Measurements from ENCODE around the gene POU4F3.
"Not testable (repeated sequence)": the region's sequence is repeated elsewhere in the genome, so short reads cannot be mapped to it uniquely, and the experiment has no call there.

POU4F3 gene, protein sequence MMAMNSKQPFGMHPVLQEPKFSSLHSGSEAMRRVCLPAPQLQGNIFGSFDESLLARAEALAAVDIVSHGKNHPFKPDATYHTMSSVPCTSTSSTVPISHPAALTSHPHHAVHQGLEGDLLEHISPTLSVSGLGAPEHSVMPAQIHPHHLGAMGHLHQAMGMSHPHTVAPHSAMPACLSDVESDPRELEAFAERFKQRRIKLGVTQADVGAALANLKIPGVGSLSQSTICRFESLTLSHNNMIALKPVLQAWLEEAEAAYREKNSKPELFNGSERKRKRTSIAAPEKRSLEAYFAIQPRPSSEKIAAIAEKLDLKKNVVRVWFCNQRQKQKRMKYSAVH

GRCh38 chr5:146338774-146339714, at the start of gene POU4F3:
POU4F3 (plus strand) TSS chr5:146338839; CDS start chr5:146339113, 274 bp downstream.
- Histone ChIP-seq H3K27me3 (ENCODE audit: insufficient read depth, low read length) (peaks cover 96% of the 10 kb centered on the region), H2AFZ (ENCODE audit: low read depth, low read length) (no peak within 1 kb of the TSS), H3K4me3 (ENCODE audit: low read length) (no peak within 1 kb of the TSS), H3K36me3 (ENCODE audit: insufficient read depth, low read length) (no peaks in the 10 kb centered on the region), H3K4me1 (ENCODE audit: insufficient read depth, low read length) (no peaks in the 10 kb centered on the region), H3K9me3 (ENCODE audit: low read length) (no peaks in the 10 kb centered on the region)

DNA sequence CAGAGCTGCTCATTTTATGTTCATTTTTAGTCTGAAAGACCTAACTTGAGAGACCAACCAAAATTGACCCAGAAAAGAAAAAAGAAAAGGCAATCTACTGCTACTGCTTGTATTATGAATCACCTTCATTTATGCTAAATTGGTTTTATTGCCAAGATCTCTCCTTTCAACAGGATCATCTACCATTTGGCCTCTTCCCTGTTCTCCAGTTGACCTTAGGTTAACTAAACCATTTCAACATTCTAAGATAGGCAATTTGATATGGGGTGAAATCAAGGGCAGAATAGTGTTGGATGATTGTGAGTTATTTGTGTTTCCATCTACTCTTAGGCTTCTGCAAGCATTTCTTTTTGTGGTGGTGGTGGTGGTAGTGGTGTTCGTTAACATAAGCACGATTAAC, 48.3 kb upstream of the POU4F3 start:
- peaks cover 7% of the 10 kb centered on the region for H3K4me1 ChIP-seq (ENCODE audit: insufficient read depth, low read length)
- H3K4me3 ChIP-seq (ENCODE audit: low read length): no peak overlapping the region
- peaks cover 11% of the 10 kb centered on the region for H3K36me3 ChIP-seq (ENCODE audit: insufficient read depth, low read length)
- H3K27me3 ChIP-seq (ENCODE audit: insufficient read depth, low read length): no peaks in the 10 kb centered on the region
- H3K9me3 ChIP-seq (ENCODE audit: low read length): no peaks in the 10 kb centered on the region
- H2AFZ ChIP-seq (ENCODE audit: low read depth, low read length): no peak overlapping the region

DNA sequence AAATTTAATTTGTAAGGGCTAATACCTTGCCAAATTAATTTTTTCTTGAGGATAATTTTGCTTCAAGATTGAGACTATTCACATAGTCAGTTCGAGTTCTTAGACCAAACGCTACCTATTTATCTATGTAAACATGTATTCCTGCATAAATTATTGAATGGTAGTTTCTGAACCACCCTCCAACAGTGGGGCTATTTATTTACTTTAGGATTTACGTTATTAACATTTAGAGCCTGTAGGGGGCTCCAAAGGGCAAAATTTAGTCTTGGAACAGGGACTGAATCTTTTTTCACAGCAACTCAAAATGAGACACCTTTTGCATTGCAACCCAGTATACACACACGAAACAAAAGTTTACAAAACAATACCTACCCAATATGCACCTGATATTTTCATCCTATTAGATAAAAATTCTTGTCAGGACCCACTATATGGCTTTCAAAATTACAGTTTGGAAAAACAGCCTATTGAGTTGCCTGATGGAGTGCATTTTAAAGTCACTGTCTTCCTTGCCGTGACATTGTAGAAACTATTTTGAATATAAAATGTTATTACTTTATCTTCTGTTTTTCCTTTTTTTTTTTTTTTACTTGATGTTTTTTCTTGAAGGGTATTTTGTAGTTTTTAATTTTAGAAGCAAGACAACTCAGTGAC, 47.1 kb upstream of the POU4F3 start:
- H3K9me3 ChIP-seq (ENCODE audit: low read length): no peaks in the 10 kb centered on the region
- H3K36me3 ChIP-seq (ENCODE audit: insufficient read depth, low read length): peaks cover 6% of the 10 kb centered on the region
- no peak overlapping the region for H2AFZ ChIP-seq (ENCODE audit: low read depth, low read length)

DNA sequence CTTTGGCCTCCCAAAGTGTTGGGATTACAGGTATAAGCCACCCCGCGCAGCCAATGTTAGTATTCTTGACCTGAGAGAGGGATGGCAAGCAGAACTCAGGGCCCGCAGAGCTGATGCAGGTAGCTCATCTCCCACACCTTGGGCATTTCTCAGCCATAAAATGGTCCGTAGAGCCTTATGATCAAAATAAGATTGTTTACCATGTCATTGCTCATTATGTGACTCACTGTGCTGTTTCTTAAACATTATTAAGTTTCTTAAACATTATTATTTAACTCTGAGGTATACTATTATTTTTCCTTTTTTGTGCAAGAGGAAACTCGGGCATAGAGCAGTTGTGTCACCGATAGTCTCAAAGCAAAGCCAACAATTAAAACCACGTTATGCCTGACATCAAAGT, 42.4 kb upstream of the POU4F3 start:
- Histone ChIP-seq H3K4me1 (ENCODE audit: insufficient read depth, low read length) (peaks cover 7% of the 10 kb centered on the region), H3K9me3 (ENCODE audit: low read length) (no peaks in the 10 kb centered on the region), H2AFZ (ENCODE audit: low read depth, low read length) (no peak overlapping the region), H3K27me3 (ENCODE audit: insufficient read depth, low read length) (no peaks in the 10 kb centered on the region), H3K36me3 (ENCODE audit: insufficient read depth, low read length) (no peaks in the 10 kb centered on the region), H3K4me3 (ENCODE audit: low read length) (no peak overlapping the region)

More for the DNA sequence above, 47.1 kb upstream of the POU4F3 start:
- Histone ChIP-seq H3K4me3 (ENCODE audit: low read length) (no peak overlapping the region), H3K27me3 (ENCODE audit: insufficient read depth, low read length) (no peaks in the 10 kb centered on the region), H3K4me1 (ENCODE audit: insufficient read depth, low read length) (peaks cover 7% of the 10 kb centered on the region)

GRCh38 chr5:146298920-146299319, 39.7 kb upstream of the POU4F3 start:
- not testable (repeated sequence) for H3K36me3 ChIP-seq (ENCODE audit: insufficient read depth, low read length); H3K9me3 ChIP-seq (ENCODE audit: low read length); H3K4me1 ChIP-seq (ENCODE audit: insufficient read depth, low read length); H2AFZ ChIP-seq (ENCODE audit: low read depth, low read length); H3K27me3 ChIP-seq (ENCODE audit: insufficient read depth, low read length); H3K4me3 ChIP-seq (ENCODE audit: low read length)

GRCh38 chr5:146301626-146302025, 37.0 kb upstream of the POU4F3 start:
- no peaks in the 10 kb centered on the region for H3K4me1 ChIP-seq (ENCODE audit: insufficient read depth, low read length)
- no peak overlapping the region for H3K4me3 ChIP-seq (ENCODE audit: low read length)
- H3K9me3 ChIP-seq (ENCODE audit: low read length): no peaks in the 10 kb centered on the region
- H3K27me3 ChIP-seq (ENCODE audit: insufficient read depth, low read length): no peaks in the 10 kb centered on the region
- no peaks in the 10 kb centered on the region for H3K36me3 ChIP-seq (ENCODE audit: insufficient read depth, low read length)
- H2AFZ ChIP-seq (ENCODE audit: low read depth, low read length): no peak overlapping the region

GRCh38 chr5:146302406-146302805, 36.2 kb upstream of the POU4F3 start:
- no peaks in the 10 kb centered on the region for H3K27me3 ChIP-seq (ENCODE audit: insufficient read depth, low read length)
- H2AFZ ChIP-seq (ENCODE audit: low read depth, low read length): no peak overlapping the region
- no peaks in the 10 kb centered on the region for H3K9me3 ChIP-seq (ENCODE audit: low read length)
- H3K4me1 ChIP-seq (ENCODE audit: insufficient read depth, low read length): no peaks in the 10 kb centered on the region
- H3K36me3 ChIP-seq (ENCODE audit: insufficient read depth, low read length): no peaks in the 10 kb centered on the region
- no peak overlapping the region for H3K4me3 ChIP-seq (ENCODE audit: low read length)

DNA sequence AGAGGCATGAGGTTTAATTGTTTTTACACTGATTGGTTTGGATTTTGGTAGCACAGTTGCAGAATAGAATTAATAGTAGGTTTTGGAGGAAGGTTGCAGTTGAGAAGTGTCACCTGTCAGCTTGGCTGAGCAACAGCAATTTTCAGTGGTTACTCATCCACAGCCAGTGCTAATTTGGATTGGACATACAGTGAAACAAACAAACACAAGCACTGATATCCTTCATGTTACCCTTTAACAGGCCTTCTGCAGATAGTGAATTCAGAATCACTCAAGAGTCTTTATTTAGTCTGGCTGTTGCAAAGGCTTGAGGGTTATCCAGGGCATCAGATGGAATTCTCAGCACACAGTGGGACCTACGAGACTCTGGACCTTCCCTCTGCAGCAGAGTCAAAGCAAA, 31.8 kb upstream of the POU4F3 start:
- Histone ChIP-seq H3K9me3 (ENCODE audit: low read length) (no peaks in the 10 kb centered on the region), H3K4me1 (ENCODE audit: insufficient read depth, low read length) (peaks cover 5% of the 10 kb centered on the region), H3K4me3 (ENCODE audit: low read length) (no peak overlapping the region), H3K27me3 (ENCODE audit: insufficient read depth, low read length) (peaks cover 2% of the 10 kb centered on the region), H2AFZ (ENCODE audit: low read depth, low read length) (no peak overlapping the region), H3K36me3 (ENCODE audit: insufficient read depth, low read length) (no peaks in the 10 kb centered on the region)

- H3K9me3 ChIP-seq (ENCODE audit: low read length): no peaks in the 10 kb centered on the region
- no peak overlapping the region for H2AFZ ChIP-seq (ENCODE audit: low read depth, low read length)
- H3K4me3 ChIP-seq (ENCODE audit: low read length): no peak overlapping the region
- no peaks in the 10 kb centered on the region for H3K36me3 ChIP-seq (ENCODE audit: insufficient read depth, low read length)
- H3K4me1 ChIP-seq (ENCODE audit: insufficient read depth, low read length): peaks cover 5% of the 10 kb centered on the region
- peaks cover 2% of the 10 kb centered on the region for H3K27me3 ChIP-seq (ENCODE audit: insufficient read depth, low read length)
Observed at GRCh38 chr5:146307796-146308195, 30.8 kb upstream of the POU4F3 start.

- no peak overlapping the region for H2AFZ ChIP-seq (ENCODE audit: low read depth, low read length)
Observed at GRCh38 chr5:146310540-146310939, 28.1 kb upstream of the POU4F3 start.

GRCh38 chr5:146311278-146311677, 27.4 kb upstream of the POU4F3 start:
- H3K4me3 ChIP-seq (ENCODE audit: low read length): no peak overlapping the region
- peaks cover 5% of the 10 kb centered on the region for H3K27me3 ChIP-seq (ENCODE audit: insufficient read depth, low read length)
- H3K9me3 ChIP-seq (ENCODE audit: low read length): no peaks in the 10 kb centered on the region
- H3K36me3 ChIP-seq (ENCODE audit: insufficient read depth, low read length): no peaks in the 10 kb centered on the region
- H3K4me1 ChIP-seq (ENCODE audit: insufficient read depth, low read length): peaks cover 5% of the 10 kb centered on the region
- H2AFZ ChIP-seq (ENCODE audit: low read depth, low read length): no peak overlapping the region

More at GRCh38 chr5:146310540-146310939, 28.1 kb upstream of the POU4F3 start:
- Histone ChIP-seq H3K4me3 (ENCODE audit: low read length) (no peak overlapping the region), H3K27me3 (ENCODE audit: insufficient read depth, low read length) (peaks cover 4% of the 10 kb centered on the region), H3K4me1 (ENCODE audit: insufficient read depth, low read length) (peaks cover 5% of the 10 kb centered on the region), H3K9me3 (ENCODE audit: low read length) (no peaks in the 10 kb centered on the region), H3K36me3 (ENCODE audit: insufficient read depth, low read length) (no peaks in the 10 kb centered on the region)

DNA sequence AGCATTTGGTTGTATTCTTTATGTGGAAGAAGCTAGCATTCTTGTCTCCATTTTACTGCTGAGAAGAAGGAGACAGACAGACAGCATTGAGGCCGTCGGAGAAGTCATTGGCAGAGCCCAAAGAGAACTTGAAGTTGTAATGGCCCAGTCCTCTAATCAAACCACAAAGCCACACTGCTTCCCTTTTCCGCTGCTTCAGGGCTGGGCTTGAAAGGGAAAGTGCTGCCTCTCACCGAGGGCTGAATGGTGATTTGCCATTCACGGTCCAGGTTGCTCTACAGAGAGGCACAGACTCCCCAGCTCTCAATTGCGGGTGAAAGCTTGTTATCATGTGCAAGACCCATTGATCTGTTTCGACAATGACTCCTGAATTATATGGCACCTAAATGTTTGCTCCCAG, 25.6 kb upstream of the POU4F3 start:
- Histone ChIP-seq H3K4me3 (ENCODE audit: low read length) (no peak overlapping the region), H3K36me3 (ENCODE audit: insufficient read depth, low read length) (no peaks in the 10 kb centered on the region), H2AFZ (ENCODE audit: low read depth, low read length) (no peak overlapping the region), H3K4me1 (ENCODE audit: insufficient read depth, low read length) (peaks cover 5% of the 10 kb centered on the region), H3K27me3 (ENCODE audit: insufficient read depth, low read length) (peaks cover 10% of the 10 kb centered on the region), H3K9me3 (ENCODE audit: low read length) (no peaks in the 10 kb centered on the region)

DNA sequence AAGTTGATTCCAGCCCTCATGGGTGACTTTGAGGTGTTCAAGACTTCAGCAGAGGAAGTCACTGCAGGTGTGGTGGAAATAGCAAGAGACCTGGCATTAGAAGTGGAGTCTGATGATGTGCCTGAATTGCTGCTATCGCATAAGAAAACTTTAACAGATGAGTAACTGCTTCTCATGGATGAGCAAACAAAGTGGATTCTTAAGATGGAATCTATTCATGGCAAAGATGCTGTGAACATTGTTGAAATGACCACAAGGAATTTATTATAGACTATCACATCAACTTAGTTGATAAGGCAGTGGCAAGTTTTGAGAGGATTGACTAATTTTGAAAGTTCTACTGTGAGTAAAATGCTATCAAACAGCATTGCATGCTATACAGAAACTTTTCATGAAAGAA, 17.1 kb upstream of the POU4F3 start:
- Histone ChIP-seq H3K4me3 (ENCODE audit: low read length) (no peak overlapping the region), H3K9me3 (ENCODE audit: low read length) (no peaks in the 10 kb centered on the region), H3K27me3 (ENCODE audit: insufficient read depth, low read length) (peaks cover 2% of the 10 kb centered on the region), H3K4me1 (ENCODE audit: insufficient read depth, low read length) (no peaks in the 10 kb centered on the region), H3K36me3 (ENCODE audit: insufficient read depth, low read length) (no peaks in the 10 kb centered on the region), H2AFZ (ENCODE audit: low read depth, low read length) (no peak overlapping the region)

Measured in neuron (in vitro differentiated cells).